ENCODE data around the gene MCF2L2. TPM values are rescaled to one million over a fixed set of nuclear protein-coding genes. Genes with fewer than 3 reads are reported as not detected.
A peak's percentile ranks its signal among the peaks of the same experiment; 100 is the strongest.

The MCF2L2 gene
- total and polyA plus RNA-seq, 7 donors, result 0.17 to 2.7 (median 0.57) TPM

- DNase-seq (peak; percentile 86 to 92), ATAC-seq (peak; percentile 77 to 82 (median 82))
- Histone ChIP-seq H3K36me3 (ENCODE audit: insufficient read depth in 1 of 2, low read depth in 1 of 2) (peaks cover 0 to 4% of the 10 kb centered on the region in 2 donors), H3K27me3 (ENCODE audit: insufficient read depth in 3 of 3, low read length in 2 of 3) (no peaks in the 10 kb centered on the region), H3K27ac (peak overlapping the region; percentile 94), H3K4me3 (peak overlapping the region; percentile 9), H3K9me3 (no peaks in the 10 kb centered on the region), H3K4me1 (peaks cover 24% of the 10 kb centered on the region)
- intact Hi-C loops (cut with DNase I), result loop anchor here in 1 of 2 donors (2.0 kb wide), 1 partner anchor 31 kb away; no protein-coding TSS in a partner anchor
- 5 to 9% (median 6%) methylated on average over 10 of the region's 10 CpGs for WGBS, 3 donors
- TF ChIP-seq CTCF (IDR thresholded peaks at IDR 0.05), result no peak
These were observed 142.5 kb downstream of the MCF2L2 start for GRCh38 chr3:183285828-183286457.

- H3K4me1 ChIP-seq, result peaks cover 24% of the 10 kb centered on the region
- no peaks in the 10 kb centered on the region for H3K36me3 ChIP-seq (ENCODE audit: insufficient read depth in 1 of 2, low read depth in 1 of 2)
- DNase-seq (no peak), ATAC-seq (no peak)
- peak overlapping the region; percentile 9 for H3K4me3 ChIP-seq
- H3K9me3 ChIP-seq, result no peaks in the 10 kb centered on the region
- intact Hi-C loops (cut with DNase I), result no loop called here
- WGBS, 3 donors, result 17 to 48% (median 26%) methylated on average over 1 of the region's 1 CpG
- no peaks in the 10 kb centered on the region for H3K27me3 ChIP-seq (ENCODE audit: insufficient read depth in 3 of 3, low read length in 2 of 3)
- peak overlapping the region; percentile 94 for H3K27ac ChIP-seq
- TF ChIP-seq CTCF (IDR thresholded peaks at IDR 0.05), result no peak
These were observed 143.1 kb downstream of the MCF2L2 start for GRCh38 chr3:183285318-183285717.

- Histone ChIP-seq H3K36me3 (ENCODE audit: insufficient read depth in 1 of 2, low read depth in 1 of 2) (no peaks in the 10 kb centered on the region), H3K27me3 (ENCODE audit: insufficient read depth in 3 of 3, low read length in 2 of 3) (no peaks in the 10 kb centered on the region), H3K9me3 (no peaks in the 10 kb centered on the region), H3K4me1 (peaks cover 24% of the 10 kb centered on the region), H3K27ac (peak overlapping the region; percentile 94), H3K4me3 (no peak overlapping the region)
- WGBS, 3 donors, result 55 to 74% (median 59%) methylated on average over 3 of the region's 3 CpGs
- TF ChIP-seq CTCF (IDR thresholded peaks at IDR 0.05), result no peak
- intact Hi-C loops (cut with DNase I), result no loop called here
- ATAC-seq, result no peak
- no peak for DNase-seq
These were observed 143.8 kb downstream of the MCF2L2 start for GRCh38 chr3:183284570-183284969.

GRCh38 chr3:183283886-183284285, 144.5 kb downstream of the MCF2L2 start:
- Histone ChIP-seq H3K27me3 (ENCODE audit: insufficient read depth in 3 of 3, low read length in 2 of 3) (no peaks in the 10 kb centered on the region), H3K36me3 (ENCODE audit: insufficient read depth in 1 of 2, low read depth in 1 of 2) (no peaks in the 10 kb centered on the region), H3K27ac (no peak overlapping the region), H3K4me1 (peaks cover 24% of the 10 kb centered on the region), H3K4me3 (no peak overlapping the region), H3K9me3 (no peaks in the 10 kb centered on the region)
- intact Hi-C loops (cut with DNase I), result no loop called here
- whole genome bisulfite sequencing, 3 donors, result 78 to 82% (median 80%) methylated on average over 2 of the region's 2 CpGs
- TF ChIP-seq CTCF (IDR thresholded peaks at IDR 0.05), result no peak
- ATAC-seq (no peak), DNase-seq (no peak)
